ENCODE data around the gene COA6.

- no peak for TF ChIP-seq CTCF (IDR thresholded peaks at IDR 0.05)
- TF ChIP-seq POLR2A (IDR thresholded peaks at IDR 0.05), result no peak
These were observed 42.4 kb upstream of the COA6 start for GRCh38 chr1:234330843-234331215.

Data from adrenal gland (tissue), 5 donors.